Measurements from ENCODE around the gene ABCC4. TPM values are rescaled to one million over a fixed set of nuclear protein-coding genes. Genes with fewer than 3 reads are reported as not detected.

ABCC4 gene, protein sequence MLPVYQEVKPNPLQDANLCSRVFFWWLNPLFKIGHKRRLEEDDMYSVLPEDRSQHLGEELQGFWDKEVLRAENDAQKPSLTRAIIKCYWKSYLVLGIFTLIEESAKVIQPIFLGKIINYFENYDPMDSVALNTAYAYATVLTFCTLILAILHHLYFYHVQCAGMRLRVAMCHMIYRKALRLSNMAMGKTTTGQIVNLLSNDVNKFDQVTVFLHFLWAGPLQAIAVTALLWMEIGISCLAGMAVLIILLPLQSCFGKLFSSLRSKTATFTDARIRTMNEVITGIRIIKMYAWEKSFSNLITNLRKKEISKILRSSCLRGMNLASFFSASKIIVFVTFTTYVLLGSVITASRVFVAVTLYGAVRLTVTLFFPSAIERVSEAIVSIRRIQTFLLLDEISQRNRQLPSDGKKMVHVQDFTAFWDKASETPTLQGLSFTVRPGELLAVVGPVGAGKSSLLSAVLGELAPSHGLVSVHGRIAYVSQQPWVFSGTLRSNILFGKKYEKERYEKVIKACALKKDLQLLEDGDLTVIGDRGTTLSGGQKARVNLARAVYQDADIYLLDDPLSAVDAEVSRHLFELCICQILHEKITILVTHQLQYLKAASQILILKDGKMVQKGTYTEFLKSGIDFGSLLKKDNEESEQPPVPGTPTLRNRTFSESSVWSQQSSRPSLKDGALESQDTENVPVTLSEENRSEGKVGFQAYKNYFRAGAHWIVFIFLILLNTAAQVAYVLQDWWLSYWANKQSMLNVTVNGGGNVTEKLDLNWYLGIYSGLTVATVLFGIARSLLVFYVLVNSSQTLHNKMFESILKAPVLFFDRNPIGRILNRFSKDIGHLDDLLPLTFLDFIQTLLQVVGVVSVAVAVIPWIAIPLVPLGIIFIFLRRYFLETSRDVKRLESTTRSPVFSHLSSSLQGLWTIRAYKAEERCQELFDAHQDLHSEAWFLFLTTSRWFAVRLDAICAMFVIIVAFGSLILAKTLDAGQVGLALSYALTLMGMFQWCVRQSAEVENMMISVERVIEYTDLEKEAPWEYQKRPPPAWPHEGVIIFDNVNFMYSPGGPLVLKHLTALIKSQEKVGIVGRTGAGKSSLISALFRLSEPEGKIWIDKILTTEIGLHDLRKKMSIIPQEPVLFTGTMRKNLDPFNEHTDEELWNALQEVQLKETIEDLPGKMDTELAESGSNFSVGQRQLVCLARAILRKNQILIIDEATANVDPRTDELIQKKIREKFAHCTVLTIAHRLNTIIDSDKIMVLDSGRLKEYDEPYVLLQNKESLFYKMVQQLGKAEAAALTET (N-terminal part only)
- total RNA-seq (2014; rRNA removed): 23.1 and 23.9 TPM in 2 replicates
- 5.7 TPM for polyA plus RNA-seq (2012)

DNA sequence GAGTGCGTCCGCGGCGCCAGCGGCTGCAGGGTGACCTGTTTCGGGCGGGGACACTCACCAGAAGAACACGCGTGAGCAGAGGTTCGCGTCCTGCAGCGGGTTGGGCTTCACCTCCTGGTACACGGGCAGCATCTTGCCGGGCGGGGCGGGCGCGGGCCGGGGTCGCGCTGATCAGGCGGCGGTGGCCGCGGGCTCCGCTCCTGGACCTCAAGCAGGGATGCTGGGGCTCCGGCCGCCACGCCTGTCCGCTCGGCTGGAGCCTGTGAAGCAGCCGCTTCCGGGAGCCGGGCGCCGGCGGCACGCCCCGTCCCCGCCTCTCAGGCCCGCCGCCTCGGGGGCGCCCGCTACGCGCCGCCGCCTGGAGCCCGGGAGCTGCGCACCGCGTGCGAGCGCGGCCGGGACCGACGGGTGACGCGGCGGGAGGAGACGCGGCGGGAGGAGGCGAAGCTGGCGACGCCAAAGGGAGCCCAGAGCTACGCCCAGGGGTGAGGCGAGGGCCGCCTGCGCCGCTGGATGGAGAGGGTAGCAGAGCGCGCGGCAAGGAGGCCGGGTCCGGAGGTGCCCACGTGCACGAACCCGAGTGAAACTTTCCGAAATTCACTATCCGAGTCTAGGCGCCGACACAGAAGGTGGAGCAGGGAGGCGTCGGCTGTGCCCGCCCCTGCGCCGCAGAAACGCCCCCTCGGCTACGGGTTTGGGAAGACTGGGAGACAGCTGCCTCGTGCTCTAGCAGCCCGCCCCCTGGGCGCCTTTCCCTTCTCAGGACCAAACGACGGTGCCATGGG is at the start of gene ABCC4:
Gene ABCC4, minus strand, starts transcription at position 269 of the 785 bp plus-strand sequence. Its CDS starts 137 bp downstream, at position 132.
- DNase-seq (ENCODE audit: low read depth): peak; percentile 81

DNA sequence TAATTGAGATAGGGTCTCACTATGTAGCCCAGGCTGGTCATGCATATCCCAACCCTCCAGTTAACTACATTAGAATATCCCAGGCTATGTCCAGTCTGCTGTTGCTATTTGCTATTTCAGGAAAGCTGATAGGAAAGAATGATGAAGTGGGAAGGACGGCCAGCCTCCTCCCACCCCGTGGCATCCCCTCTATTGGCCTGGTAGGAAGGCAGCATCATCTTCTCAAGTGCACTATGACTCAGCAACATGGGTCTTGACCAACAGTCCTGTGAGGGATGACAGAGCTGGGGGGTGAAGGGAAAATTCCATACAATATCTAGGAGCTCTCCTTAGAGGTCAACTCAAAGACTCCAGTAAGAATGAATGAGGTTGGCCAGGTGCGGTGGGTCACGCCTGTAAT is 48.0 kb upstream of the ABCC4 start:
- DNase-seq (ENCODE audit: low read depth): peak; percentile 12

DNA sequence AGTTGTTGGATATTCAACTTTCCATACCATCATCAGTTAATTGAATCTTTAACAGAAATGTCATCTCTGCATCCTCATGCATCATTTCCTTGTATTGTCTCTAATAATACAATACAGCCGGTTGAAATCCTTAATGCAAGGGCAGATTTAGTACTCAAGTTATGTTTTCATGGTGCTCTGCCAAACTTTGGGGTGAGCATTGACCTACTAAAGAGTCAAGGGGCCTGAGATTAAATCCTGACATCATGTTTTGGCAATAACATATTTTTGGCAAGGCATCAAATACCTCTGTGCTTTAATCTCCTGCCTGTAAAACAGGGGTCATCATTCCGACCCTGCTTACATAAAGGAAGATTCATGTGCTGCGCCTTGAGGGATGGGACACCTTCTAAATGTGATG is 42.7 kb upstream of the ABCC4 start:
- no peak for DNase-seq (ENCODE audit: low read depth)

DNA sequence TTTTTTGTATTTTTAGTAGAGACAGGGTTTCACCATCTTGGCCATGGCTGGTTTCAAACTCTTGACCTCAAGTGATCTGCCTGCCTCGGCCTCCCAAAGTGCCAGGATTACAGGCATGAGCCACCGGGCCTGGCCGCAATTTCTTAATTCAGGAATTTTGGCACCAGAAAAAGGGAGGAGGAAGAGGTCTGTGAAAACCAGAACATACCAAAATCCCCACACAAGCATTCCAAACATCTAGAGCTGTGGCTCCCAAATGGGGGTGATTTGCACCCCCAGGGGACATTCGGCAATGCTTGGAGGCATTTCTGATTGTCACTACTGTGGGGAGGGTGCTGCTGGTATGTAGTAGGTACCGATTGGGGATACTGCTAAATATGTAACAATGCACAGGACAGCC is 40.2 kb upstream of the ABCC4 start:
- DNase-seq (ENCODE audit: low read depth): peak; percentile 5

DNA sequence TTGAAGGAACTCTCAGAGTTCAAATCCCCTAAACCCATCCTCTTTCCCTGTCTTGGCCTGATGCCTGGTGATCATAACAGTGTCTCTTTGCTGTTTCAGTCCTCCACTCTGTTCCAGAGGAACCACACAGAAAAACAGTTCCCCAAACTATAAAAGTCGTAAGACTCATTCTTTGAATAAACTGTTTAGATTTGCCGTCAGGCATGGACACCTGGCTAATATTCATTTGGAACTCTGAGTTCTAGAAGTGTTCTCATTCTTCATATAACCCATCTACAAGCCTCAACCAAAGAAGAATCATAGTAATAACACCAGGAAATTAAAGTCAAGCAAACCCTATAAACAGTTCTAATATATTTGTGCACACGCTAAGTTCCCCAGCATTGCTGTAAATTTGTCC is 37.7 kb upstream of the ABCC4 start:
- DNase-seq (ENCODE audit: low read depth): no peak

DNA sequence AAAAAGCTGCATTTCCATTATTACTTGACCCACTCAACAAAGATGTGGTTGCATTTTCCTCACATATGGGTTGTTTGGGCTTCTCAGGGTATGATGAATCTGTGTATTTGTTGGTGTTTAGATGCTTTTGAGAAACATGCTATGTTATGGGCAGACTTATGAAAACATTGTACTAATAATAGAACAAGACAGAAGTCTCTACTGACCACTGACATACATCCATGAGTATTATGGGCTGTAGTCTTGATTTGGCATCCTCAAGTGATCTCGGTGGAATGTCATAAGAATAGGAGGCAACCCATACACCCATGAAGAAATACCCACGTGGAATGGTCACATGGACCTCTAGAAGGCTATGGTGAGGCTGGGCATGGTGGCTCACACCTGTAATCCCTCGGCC is 36.3 kb upstream of the ABCC4 start:
- no peak for DNase-seq (ENCODE audit: low read depth)

DNA sequence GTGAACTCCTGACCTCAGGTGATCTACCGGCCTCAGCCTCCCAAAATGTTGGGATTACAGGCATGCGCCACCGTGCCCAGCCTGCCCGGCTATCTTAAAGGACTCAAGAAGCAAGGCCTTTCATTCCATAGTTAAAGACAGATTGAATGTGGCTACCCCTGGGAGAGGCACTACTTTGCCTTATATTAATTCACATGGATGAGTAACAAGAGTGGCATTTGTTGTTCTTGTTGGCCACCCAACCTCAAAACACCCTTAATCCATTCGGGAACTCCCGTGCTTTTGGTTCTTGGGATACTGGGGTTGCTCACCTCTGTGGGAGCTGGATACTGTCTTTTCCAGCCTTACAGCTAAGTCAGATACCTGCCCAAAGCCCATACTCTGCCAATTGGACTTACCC is 34.4 kb upstream of the ABCC4 start:
- DNase-seq (ENCODE audit: low read depth): peak; percentile 37

DNA sequence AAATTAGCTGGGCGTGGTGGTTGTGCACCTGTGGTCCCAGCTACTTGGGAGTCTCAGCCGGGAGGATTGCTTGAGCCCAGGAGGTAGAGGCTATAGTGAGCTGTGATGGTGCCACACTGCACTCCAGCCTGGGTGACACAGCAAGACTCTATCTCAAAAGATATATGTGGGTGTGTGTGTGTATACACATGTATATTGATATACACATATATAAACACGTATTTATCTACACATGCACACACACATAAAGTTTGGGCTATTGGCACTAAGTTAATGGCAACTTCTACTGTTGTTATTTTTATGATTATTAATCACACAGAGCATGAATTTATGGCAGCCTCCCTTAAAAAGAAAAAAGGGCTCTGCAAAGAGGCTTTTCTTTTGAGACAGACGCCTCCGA is 27.1 kb upstream of the ABCC4 start:
- DNase-seq (ENCODE audit: low read depth): no peak

DNA sequence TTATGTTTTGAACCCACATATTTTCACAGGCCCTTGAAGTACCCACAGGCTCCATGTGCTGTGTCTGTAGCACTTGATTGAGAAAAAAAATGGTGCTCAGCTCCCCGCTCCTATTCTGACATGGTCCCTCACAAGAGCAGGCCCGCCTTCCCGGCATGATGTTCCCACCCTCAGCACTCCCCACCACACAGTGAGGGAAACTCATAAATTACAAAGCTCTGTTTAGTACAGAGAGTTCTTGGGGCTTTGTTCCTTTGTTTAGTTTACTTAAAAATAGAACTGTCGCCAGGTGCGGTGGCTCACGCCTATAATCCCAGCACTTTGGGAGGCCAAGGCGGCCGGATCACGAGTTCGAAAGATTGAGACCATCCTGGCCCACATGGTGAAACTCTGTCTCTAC is 25.9 kb upstream of the ABCC4 start:
- DNase-seq (ENCODE audit: low read depth): no peak

DNA sequence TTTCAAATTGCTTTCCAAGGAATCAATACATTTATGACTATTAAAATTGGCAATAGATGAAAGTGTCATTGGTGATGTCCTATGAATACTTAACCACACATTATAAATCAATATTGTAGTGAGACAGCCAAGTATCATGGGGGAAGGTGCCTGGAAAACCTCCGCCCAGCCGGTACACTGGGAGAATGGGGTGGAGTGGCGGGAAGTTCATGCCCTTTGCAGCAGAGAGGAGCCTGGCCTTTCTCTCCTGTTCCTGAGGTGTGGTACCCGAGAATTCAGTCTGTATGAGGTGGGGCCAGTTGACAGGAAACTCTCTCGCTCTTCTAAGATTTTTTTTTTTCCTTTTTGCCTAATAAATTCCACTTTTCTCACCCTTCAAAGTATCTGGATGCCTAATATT is 25.4 kb upstream of the ABCC4 start:
- DNase-seq (ENCODE audit: low read depth): no peak

DNA sequence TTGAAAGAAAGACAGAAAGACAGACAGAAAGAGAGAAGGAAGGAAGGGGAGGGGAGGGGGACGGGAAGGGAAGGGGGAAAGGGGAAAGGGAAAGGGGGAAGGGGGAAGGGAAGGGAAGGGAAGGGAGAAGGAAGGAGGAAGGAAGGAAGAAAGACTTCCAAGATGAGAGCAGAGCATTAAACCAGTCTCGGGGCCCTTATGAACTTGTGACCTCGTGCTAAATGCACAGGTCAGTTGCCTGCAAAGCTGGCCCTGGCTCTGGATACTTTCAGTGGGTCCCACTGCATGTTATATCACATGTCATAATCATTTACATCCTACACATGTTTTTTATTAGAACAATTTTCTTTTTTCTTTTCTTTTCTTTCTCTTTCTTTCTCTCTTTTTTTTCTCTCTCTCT is 24.2 kb upstream of the ABCC4 start:
- no peak for DNase-seq (ENCODE audit: low read depth)

DNA sequence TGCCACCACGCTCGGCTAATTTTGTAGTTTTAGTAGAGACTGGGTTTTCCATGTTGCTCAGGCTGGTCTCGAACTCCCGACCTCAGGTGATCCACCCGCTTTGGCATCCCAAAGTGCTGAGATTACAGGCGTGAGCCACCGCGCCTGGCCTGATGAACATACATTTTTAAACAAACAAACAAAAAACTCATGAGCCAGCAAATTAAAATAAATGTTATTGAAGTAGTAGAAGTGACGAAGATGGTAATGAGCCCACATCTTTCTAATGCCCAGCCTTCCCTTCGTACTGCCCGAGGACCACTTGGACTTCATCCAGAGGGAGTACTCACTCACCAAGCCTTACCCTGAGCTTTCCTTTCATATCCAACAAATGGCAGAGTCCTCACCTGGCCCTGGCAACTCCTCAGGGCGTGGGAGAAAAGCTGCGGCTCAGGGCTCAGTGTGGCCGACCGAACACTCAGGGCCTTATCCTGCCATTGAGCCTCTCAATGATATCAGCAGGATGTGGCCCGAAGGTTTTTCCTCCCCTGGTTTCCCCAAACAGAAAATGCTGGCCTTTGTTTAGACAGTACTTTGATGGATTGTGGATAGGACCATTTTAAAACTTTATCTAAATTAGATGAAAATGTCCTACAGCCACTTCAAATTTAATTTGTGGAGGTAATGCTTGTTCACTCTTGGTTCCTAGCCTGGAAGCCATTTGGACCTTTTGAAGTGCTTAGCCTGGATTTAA is 22.8 kb upstream of the ABCC4 start:
- DNase-seq (ENCODE audit: low read depth): no peak

DNA sequence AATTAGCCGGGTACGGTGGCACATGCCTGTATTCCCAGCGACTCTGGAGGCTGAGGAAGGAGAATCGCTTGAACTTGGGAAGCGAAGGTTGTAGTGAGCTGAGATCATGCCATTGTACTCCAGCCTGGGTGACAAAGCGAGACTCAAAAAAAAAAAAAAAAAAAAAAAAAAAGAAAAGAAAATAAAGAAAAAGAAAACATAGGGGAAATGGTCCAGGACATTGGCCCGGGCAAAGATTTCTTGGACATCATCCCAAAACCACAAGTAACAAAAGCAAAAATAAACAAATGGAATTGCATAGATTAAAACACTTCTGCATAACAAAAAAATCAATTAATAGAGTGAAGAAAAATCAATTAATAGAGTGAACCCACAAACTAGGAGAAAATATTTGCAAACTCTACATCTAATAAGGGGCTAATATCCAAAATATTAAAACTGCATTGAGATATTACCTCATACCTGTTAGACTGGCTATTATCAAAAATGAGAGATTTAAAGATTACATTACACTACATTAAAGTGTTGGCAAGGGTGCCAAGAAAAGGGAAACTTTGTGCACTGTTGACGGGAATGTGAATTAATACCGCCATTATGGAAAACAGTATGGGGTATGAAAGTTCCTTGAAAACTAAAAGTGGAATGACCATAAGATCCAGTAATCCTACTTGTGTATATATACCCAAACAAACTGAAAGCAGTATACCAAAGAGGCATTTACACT is 18.5 kb upstream of the ABCC4 start:
- no peak for DNase-seq (ENCODE audit: low read depth)

DNA sequence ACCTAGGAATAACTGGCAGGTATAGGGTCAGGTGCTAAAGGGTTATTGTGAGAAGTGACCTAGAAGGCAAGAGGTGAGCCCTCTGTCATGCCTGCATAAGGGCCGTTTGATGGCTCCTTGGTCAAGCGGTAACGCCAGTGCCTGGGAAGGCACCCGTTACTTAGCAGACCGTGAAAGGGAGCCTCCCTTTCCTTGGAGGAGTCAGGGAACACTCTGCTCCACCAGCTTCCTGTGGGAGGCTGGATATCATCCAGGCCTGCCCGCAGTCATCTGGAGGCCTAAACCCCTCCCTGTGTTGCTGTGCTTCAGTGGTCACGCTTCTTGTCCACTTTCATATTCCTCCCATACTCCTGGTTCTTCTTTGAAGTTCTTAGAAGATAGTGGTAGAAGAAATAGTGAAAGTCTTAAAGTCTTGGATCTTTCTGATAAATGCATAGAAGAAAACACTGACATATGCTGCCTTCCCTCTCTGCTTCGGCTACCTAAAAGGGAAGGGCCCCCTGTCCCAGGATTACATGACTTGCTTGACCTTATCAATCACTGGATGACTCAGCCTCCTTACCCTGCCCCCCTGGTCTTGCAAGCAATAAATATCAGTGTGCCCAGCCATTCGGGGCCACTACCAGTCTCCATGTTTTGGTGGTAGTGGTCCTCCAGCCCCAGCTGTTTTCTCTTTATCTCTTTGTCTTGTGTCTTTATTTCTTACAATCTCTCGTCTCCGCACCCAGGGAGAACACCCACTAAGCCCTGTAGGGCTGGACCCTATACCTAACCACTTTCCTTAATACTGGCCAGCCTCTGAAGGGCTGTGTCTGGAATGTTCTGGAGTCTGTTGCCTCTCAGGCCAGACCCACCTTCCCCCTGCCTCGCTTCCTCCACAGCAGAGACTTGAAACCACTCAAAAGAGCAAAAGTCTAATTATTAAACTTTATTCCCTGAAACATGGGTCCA is 16.1 kb upstream of the ABCC4 start:
- DNase-seq (ENCODE audit: low read depth): no peak

DNA sequence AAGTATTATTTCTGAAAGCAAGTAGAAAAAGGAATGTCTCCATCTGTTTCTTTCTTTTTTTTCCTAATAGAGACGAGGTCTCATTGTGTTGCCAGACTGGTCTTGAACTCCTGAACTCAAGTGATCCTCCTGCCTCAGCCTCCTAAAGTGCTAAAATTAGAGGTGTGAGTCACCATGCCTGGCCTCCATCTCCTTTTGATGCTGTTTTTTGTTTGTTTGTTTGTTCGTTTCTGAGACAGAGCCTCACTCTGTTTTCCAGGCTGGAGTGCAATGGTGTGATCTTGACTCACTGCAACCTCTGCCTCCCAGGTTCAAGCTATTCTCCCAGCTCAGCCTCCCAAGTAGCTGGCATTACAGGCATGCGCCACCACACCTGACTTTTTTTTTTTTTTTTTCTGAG is 14.5 kb upstream of the ABCC4 start:
- no peak for DNase-seq (ENCODE audit: low read depth)

DNA sequence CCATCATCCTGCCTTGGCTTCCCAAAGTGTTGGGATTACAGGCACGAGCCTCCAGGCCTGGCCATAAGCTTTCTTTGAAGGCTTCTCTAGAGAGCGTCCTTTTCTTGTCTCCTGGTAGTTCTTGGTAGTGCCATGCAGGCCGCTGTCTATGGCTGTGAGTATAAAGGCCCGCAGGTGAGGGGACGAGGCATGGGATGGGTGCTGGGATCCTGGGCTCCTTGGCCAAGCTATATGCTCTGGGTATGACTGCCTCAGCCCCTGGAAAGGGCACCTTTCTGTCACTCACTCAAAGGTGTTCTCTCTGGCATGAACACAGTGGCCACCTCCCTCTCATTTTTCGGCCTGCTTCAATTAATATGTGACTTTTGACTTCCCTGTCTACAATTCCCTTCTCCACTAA is 6.3 kb upstream of the ABCC4 start:
- DNase-seq (ENCODE audit: low read depth): no peak

DNA sequence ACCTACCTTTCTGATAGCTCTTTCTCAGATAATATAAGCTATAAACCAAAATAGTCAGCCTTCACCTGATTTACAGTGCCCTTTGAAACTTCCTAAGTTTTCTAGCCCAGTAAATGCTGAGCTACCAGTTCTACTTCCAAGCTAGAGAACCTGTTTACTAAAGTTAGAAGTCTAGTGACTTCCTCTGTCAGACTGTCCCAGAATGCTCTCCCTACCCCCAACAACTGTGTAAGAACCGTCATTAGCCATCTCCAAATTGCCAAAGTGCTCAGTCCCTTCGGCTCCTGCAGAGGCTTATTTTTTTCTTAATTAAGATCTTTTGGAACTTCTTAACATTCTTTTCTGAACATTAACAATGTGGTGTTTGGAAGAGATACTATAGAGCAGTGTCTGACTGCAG is 3.2 kb upstream of the ABCC4 start:
- no peak for DNase-seq (ENCODE audit: low read depth)

DNA sequence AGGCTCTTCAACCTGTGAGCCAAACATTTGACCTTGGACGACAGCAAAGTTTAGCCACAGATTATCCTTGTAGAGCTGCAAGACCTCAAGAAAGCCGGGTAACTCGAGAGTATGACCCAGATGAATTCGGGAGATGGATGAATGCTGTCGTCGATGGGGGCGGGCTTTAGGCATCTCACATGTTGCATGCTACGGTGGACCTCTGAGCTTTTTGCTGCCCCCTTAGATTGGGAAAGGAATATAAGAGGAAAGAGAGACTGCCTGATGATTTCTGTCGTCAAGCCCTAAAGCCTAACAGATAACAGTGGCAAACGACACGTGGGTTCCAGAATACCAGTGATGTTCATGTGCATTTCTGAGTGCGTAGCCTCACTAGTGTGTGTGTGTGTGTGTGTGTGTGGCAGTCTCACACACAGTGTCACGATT is 730 bp upstream of the ABCC4 start:
- DNase-seq (ENCODE audit: low read depth): no peak

Data from LHCN-M2 (cell line).